ENCODE measurements around the gene SERINC3. TPM values are rescaled to one million over a fixed set of nuclear protein-coding genes. Genes with fewer than 3 reads are reported as not detected.

The SERINC3 gene
- total and polyA plus RNA-seq, 2 donors (not counting 3 experiments of a cell fraction or from before 2014, with no cell fraction given) = 83.7 to 177 TPM

- no peaks in the 10 kb centered on the region for H3K4me1 ChIP-seq (ENCODE audit: control insufficient read depth, extremely low read depth, insufficient read depth, low read length)
- no peak for DNase-seq (ENCODE audit: low read depth, low spot score)
- CTCF ChIA-PET = interaction anchor here (1.5 kb wide), 1 partner anchor 13 kb away, joined by 4 read pairs; no protein-coding TSS in a partner anchor
- no peaks in the 10 kb centered on the region for H3K9me3 ChIP-seq (replicated peaks; ENCODE audit: control insufficient read depth, insufficient read depth, low read length)
- H3K36me3 ChIP-seq (ENCODE audit: control insufficient read depth in 2 of 2, extremely low read depth in 1 of 2, insufficient read depth in 2 of 2, low read length in 2 of 2) = no peaks in the 10 kb centered on the region
- no peaks in the 10 kb centered on the region for H3K79me2 ChIP-seq (ENCODE audit: control insufficient read depth, insufficient read depth, low read length)
- no peaks in the 10 kb centered on the region for H4K20me1 ChIP-seq (replicated peaks; ENCODE audit: control insufficient read depth, extremely low read depth, insufficient read depth, low read length)
- intact Hi-C loops (cut with micrococcal nuclease) = no loop called here
- H3K9me1 ChIP-seq (replicated peaks; ENCODE audit: control insufficient read depth, extremely low read depth, insufficient read depth, low read length) = no peaks in the 10 kb centered on the region
- no peak overlapping the region for H3K4me3 ChIP-seq (replicated peaks in 1 of 3; ENCODE audit: insufficient read depth in 1 of 3, low read depth in 1 of 3, low read length in 3 of 3)
- H3K27me3 ChIP-seq (ENCODE audit: control insufficient read depth in 2 of 2, insufficient read depth in 2 of 2, low read length in 2 of 2) = no peaks in the 10 kb centered on the region
- no peak overlapping the region for H3K9ac ChIP-seq (replicated peaks; ENCODE audit: extremely low read depth, insufficient read depth, low read length)
- H2AFZ ChIP-seq (ENCODE audit: low read depth, low read length) = no peak overlapping the region
- H3K4me2 ChIP-seq (ENCODE audit: insufficient read depth, low read length) = no peak overlapping the region
- TF ChIP-seq MYC (IDR thresholded peaks at IDR 0.05; ENCODE audit: low read depth, low read length) = no peak
- no peak for TF ChIP-seq POLR2AphosphoS5 (IDR thresholded peaks at IDR 0.05; ENCODE audit: insufficient read depth, low read depth, low read length)
- TF ChIP-seq POLR2A (IDR thresholded peaks at IDR 0.05; ENCODE audit: low read depth, low read length) = no peak
- no peak for TF ChIP-seq FOS (IDR thresholded peaks at IDR 0.05; ENCODE audit: borderline replicate concordance, insufficient read depth, low read length)
- no peak for TF ChIP-seq JUN (IDR thresholded peaks at IDR 0.05; ENCODE audit: borderline replicate concordance, insufficient read depth, insufficient read length, low read depth)
- no peak for TF ChIP-seq EZH2 (IDR thresholded peaks at IDR 0.05; ENCODE audit: borderline replicate concordance, low read depth, low read length, severe bottlenecking)
- no peak for TF ChIP-seq GATA2 (IDR thresholded peaks at IDR 0.05; ENCODE audit: insufficient read depth, insufficient read length, low read depth, low read length)
- no peak for TF ChIP-seq MAX (IDR thresholded peaks at IDR 0.05; ENCODE audit: insufficient read depth, insufficient read length)
- no peak for TF ChIP-seq CTCF (IDR thresholded peaks at IDR 0.05; ENCODE audit: extremely low read depth in 1 of 2, insufficient read depth in 1 of 2, low read depth in 1 of 2, low read length in 2 of 2)
- H3K27ac ChIP-seq (ENCODE audit: insufficient read depth, low read depth, low read length) = no peak overlapping the region
- POLR2A ChIA-PET = no interaction called here
- dilution Hi-C loops (cut with MboI; ENCODE audit: extremely low pct_ligation_motif_present, low sequenced_read_pairs) = no loop called here
- no TSS peak for BruUV-seq (replicated peaks)
- no peak for FAIRE-seq
These were observed 44.1 kb upstream of the SERINC3 start for GRCh38 chr20:44566018-44566417.

Measured in endothelial cell of umbilical vein (primary cell).